ENCODE results near the gene VSIG2.
"Not testable (repeated sequence)": the region's sequence is repeated elsewhere in the genome, so short reads cannot be mapped to it uniquely, and the experiment has no call there.

Gene VSIG2, protein sequence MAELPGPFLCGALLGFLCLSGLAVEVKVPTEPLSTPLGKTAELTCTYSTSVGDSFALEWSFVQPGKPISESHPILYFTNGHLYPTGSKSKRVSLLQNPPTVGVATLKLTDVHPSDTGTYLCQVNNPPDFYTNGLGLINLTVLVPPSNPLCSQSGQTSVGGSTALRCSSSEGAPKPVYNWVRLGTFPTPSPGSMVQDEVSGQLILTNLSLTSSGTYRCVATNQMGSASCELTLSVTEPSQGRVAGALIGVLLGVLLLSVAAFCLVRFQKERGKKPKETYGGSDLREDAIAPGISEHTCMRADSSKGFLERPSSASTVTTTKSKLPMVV

DNA sequence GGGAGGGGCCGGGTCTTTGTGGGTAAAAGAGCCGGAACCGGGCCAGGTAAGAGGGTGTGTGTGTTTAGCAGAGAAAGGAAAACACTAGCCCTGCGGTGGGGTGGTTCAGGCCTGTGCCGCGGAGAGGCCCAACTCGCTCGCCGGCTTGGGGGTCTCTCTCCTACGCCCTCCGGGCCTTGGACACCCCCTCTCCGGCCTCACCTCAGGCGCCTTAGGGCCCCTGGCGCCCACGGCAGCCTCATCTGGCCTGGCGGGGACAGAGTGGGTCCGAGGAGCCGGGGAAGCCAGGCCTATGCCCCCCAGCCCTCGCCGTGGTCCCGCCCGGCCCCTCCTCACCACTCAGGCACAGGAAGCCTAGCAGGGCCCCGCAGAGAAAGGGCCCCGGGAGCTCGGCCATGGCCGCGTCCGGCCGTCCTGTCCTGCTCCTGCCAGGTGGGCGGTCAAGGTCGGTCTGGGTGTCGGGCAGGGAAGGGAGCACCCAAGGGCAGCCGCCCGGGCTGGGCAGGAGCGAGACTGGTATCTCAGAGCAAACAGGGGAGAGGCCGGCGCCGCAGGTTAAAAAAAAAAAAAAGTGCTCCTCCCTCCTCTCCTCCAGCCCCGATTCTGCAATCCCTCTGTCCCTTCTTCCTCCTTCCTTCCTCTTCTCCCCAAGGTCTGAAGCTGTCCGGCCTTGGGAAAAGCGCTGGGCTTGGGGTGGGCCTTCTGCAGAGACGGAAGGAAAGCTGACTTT, at the start of gene VSIG2:
TSS of gene VSIG2 (minus strand) at position 515 of the 730 bp plus-strand sequence. CDS start at position 397, 118 bp downstream.
- DNase-seq (ENCODE audit: low read depth in 2 of 2): no peak

DNA sequence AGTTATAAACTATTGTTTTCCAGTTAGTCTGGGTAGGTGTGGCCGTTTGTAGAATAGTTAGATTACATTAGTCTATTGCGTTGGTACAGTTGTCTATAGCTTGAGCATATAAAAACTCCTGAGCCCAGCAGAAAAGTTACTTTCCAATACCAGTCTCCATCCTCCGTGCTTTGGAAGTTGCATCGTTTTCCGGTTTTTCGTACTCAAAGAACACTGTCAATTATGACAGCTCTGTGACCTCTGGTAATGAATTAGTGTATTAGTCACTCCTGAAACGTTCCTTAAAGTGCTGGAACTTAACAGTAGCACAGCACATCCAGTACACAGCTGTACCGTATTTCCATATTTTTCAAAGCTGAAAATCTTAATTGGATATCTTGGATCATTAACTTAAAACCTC, 49.0 kb upstream of the VSIG2 start:
- DNase-seq (ENCODE audit: low read depth in 2 of 2): no peak

DNA sequence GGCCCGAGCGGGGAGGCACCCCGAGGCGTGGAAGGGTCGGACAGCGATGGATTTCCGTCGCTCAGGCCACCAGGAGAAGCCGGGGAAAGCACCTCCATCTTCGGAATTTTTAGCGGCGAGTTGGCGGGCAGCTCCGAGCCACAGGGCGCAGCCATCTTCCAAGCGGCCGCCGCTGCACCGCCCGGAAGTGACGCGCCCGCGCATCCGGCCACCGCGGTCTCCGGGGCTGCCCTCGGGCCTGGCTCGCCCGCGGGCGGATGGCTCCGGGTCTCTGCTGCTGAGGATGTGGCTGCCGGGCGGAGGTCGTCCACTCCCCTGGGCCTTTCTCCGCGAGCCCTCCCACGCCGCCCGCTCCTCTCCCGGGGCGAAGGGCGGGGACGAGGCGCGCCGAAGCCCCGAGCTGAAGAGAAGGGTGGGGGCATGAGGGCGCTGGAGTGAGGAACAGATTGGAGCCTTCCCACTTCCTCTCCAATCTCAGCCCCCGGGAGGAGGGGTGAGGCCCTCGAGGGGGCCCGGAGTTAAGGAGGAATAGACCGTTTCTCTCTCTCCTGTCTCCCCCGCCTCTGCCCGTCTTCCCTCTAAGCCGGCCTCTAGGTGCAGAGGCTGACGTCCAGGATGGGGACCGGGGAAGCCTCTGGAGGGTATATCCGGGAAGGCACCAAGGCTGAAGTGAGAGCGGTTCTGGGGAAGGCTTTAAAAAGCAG, 48.3 kb upstream of the VSIG2 start, which contains the start of gene MSANTD2:
TSS of gene MSANTD2 (minus strand) at position 181 of the 704 bp plus-strand sequence. CDS start at position 155, 26 bp downstream.
- DNase-seq (ENCODE audit: low read depth in 2 of 2): peak; percentile 21 to 64

DNA sequence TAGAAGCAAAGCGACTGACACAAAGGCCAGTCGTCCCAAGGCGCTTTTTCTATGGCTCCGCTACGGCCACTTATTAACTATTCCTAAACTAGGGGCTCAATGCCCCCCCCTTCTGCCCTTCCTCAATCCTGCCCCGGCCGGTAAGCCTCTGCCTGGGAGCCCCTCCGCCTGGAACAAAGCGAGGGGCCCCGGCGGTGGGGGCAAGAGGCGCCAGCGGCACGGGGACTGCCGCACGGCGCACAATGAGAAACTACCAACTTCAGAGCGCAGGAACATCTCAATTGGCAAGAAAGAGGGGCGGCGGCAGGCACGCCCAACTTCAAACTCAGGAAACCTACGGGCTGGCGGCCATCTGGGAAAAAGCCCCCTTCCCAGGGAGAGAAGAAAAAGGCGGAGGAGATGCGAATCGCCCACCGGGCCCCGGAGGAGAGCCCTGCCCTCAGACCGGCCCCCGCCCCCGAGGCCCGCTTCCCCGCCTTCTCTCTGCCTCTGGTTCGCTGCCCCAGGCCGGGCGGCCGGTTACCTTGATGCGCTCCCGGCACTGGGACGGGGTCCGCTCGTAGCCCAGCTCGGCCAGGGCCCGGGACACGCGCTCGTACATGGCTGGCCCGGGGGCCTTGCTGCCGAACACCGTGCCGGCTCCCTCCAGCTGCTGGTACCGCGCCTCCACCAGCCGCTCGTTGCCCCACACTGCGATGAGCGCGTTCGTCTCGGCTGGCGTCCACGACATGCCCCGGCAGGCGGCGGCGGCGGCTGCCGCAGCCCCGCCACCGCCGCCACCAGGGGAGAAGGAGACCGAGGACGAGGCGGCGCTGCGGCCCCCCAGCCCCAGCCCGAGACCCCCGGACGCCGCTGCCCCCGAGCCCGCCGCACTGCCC, 47.5 kb upstream of the VSIG2 start:
- peak in 1 of 2 donors; percentile 4 for DNase-seq (ENCODE audit: low read depth in 2 of 2)

GRCh38 chr11:124798991-124799347, 46.9 kb upstream of the VSIG2 start:
- no peak for DNase-seq (ENCODE audit: low read depth in 2 of 2)

GRCh38 chr11:124796312-124796711, 44.3 kb upstream of the VSIG2 start:
- DNase-seq (ENCODE audit: low read depth in 2 of 2): no peak

DNA sequence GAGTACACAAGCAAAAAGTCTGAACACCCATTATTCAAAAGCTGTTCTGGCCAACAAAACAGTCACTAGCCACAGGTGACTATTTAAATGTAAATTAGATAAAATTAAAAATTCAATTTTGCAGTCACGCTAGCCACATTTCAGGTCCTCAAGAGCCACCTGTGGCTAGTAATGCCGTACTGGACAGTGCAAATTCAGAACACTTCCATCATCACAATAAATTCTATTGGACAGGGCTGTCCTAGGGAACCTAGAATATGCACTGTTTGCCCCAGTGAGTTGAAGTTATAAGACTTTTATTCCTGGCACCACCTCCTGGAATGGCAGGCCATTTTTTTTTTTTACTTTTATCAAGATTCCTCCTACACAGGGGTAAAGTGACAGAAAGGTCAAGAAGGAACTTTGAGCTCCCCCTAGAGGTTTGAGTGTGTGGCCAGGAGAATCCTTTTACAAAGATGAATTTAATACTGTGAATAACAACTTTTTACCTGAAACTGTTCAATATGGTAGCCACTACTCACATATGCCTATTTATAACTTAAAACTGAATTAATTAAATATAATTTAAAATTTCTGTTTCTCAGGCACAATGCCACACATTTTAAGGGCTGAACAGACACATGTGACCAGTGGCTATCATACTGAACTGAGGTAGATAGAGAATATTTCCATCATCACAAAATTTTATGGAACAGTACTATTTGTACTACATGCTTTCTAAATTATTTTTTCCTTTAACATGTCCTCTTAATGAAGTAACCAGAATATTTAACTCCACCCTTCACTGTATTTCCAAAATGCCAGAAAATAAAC, 41.6 kb upstream of the VSIG2 start:
- DNase-seq (ENCODE audit: low read depth in 2 of 2): no peak

DNA sequence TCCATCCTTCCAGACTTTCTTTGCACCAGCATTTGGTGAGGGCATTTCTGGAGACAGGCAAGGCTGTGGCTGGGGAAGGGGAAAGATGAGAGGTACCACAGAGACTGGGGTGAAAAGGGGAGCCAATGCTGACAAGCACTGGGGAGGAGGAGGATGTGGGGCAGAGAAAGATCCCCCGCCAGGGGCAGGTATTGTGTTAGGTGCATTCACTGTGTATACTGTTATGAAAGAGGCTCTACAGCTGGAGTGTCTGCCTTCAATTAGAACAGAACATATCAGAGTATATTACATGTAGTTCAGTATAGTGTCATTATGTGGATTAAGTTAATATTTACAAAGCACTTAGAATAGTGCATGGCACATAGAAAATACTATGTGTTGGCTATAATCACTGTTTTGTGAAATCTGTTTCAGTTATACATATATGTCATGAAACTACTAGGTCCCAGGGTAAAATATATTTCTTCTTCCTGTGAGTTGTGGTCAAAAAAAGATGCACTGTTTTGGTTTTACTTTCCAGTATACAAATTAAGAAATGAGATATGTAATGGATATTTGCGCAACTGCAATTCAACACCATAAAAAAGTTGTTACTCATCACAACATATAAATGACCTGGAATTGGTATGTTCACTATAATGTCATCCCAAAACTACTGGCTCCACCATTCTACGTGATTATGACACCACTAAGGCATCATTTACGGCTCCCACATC, 39.7 kb upstream of the VSIG2 start:
- no peak for DNase-seq (ENCODE audit: low read depth in 2 of 2)

- DNase-seq (ENCODE audit: low read depth in 2 of 2): no peak
Observed at GRCh38 chr11:124788521-124788920, 36.5 kb upstream of the VSIG2 start.

DNA sequence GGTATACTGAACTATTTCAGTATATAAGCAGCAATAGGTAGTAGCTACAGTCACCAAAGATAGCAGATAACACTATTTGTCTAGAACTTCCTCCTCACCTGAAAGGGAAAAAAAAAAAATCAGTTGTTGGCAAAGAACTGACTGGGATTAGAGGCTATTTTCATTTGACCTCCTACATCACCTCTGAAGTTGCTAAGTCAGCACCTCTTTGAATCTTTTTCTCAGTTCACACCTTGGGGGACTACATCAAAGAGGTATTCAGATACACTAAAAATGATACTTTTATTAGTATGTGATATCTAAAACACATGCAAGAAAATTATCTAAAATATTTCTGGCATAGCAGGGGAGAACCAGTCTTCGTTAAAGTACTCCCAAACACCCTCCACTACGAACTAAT, 32.0 kb upstream of the VSIG2 start:
- no peak for DNase-seq (ENCODE audit: low read depth in 2 of 2)

GRCh38 chr11:124783002-124783401, 30.9 kb upstream of the VSIG2 start:
- no peak for DNase-seq (ENCODE audit: low read depth in 2 of 2)

DNA sequence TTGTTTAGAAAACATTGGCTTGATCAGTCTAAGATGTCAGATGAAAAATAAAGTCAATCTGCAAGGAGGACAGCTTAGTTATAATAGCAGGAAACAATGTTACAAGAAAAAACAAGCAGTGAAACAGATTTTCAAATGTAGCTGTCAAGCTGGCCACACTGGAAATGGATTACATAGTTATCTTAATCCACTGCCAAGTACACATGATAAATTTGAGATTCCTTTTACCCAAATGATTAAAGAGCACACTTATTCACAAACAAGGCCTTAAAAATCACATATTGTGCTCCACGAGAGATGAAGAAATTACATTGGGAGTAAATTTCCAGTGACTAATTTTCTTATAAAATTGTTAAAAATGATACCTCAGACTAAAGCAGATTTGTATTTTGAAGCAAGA, 27.5 kb upstream of the VSIG2 start:
- DNase-seq (ENCODE audit: low read depth in 2 of 2): no peak

DNA sequence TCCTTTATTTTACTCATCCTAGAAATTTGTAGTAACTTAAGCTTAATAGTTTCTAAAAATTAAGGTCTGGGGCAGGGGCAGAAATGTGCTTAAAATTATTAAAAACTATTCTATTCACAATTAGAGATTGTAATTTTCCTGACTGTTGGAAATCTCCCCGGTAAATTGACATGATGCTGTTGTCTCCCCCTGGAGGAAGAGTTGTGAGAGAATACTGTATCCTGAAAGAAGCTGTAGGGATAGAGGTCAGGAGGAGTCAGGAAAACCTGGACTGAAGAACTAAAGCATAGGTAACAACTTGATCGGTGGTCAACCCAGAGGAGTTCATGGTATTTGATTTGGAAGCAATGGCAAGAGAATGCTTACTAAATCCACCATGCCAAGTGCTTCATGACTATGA, 26.2 kb upstream of the VSIG2 start:
- DNase-seq (ENCODE audit: low read depth in 2 of 2): no peak

GRCh38 chr11:124776865-124777645, 25.0 kb upstream of the VSIG2 start:
- DNase-seq (ENCODE audit: low read depth in 2 of 2): no peak

DNA sequence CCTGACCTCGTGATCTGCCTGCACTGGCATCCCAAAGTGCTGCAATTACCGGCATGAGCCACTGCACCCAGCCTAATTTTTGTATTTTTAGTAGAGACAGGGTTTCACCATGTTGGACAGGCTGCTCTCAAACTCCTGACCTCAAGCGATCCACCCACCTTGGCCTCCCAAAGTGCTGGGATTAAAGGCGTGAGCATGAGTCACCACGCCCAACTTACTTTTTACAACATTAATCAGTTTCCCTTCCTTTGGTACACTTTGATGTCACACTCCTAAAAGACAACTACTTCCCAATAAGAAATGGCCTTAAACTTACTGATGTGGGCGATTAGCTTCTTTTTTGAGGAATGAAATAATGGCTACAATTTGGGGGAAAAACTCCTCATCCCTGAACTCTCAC, 18.9 kb upstream of the VSIG2 start:
- DNase-seq (ENCODE audit: low read depth in 2 of 2): not testable (repeated sequence)

GRCh38 chr11:124769806-124770774, 18.0 kb upstream of the VSIG2 start:
- no peak for DNase-seq (ENCODE audit: low read depth in 2 of 2)

GRCh38 chr11:124768914-124769313, 16.9 kb upstream of the VSIG2 start:
- DNase-seq (ENCODE audit: low read depth in 2 of 2): no peak

DNA sequence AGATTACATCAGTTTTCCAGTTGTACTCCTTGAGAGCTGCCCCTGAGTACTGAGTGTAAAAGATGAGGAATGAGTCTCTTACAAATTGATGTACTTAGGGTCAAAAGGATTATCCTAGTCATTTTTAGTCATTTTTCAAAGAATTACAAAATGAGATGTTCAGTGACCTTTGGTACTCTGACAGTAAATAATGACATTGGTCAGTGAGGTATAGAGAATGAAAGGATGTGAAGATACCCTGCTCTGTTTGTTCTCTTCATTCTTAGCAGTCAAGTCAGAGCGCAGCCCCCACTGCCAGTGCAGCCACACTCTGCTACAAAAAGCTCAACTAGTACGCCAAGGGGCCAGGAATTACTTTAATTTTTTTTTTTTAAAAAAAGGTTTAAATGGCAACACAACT, 14.1 kb upstream of the VSIG2 start:
- no peak for DNase-seq (ENCODE audit: low read depth in 2 of 2)

Data from stimulated activated CD4-positive, alpha-beta T cell treated with anti-CD3 and anti-CD28 coated beads, Interleukin-1b, Interleukin-23, amount 100 ng/mL, for 1 hour (primary cell).